GM21717 (cell line): ENCODE data around the gene LYSMD2.

Experiments used
- ATAC-seq: cut with Tn5 transposase; IDR thresholded peaks from one replicate; pipeline ENCODE4 v1.9.1; 2021; ENCODE audit warnings: mild to moderate bottlenecking, moderate library complexity; ENCODE audit not compliant: unreplicated experiment

Gene LYSMD2

DNA sequence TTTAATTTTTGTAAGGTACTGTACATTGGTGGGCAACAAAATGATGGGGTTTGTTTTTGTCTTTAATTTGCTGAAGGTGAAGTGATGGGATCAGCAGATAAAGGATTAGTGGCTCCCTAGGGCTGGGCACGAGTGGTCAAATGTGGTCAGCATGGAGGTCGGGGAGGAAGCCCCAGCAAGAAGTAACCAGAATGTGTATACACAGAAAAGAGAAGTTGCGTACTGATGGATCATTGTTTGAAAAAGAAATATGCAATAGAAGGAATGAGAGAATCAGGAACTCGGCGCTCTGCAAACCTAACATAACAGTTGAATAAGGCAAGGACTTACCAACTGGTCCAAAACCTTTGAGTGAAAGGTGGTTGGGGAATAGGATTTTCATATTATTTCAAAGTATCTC, 15.4 kb upstream of the LYSMD2 start:
- no peak for ATAC-seq

DNA sequence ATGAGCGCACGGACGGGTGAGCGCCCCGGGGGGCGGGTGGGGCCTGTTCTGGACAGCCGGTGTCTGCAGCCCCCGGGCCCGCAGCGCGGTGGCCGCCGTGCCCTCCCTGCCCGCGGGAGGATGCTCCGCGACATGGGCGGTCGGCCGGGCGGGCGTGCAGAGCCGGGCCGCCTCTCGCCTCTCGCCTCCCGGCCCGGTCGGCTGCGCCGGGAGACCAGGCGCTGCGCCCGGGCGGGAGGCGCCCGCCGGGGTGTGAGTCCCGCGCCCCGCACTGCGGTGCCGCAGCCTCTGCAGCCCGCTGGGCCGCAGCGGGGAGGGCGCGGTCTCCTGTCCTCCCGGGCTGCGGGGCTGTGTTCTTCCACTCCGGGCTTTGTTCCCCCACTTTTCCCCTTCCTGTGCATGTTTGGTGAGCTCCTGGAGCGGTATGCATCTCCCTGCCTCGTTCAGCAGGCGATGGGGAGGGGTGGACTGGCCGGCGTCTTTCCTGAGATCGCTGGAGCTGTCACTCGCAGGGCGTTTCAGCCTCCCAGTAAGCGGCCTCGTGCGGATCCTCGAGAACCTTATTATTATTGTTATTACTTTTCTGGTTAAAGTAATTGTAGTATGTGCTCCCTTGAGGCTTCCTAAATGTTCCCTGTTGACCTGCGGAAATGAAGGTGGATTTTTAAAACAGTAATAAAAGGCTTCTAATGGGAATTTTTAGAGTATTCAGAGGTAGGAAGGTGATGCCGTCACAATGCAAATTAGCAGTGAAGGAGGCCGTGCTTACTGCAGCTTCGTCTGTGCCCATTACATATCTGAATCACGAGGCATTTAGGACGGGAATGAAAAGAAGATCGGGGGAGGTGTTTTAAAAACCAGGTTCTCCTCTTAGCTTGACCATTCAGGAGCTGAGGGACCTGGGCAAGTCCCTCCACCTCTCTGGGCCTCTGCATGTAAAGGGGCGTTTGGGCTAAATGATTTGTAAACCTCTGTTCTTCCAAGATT, 14.5 kb upstream of the LYSMD2 start:
- ATAC-seq = peak; percentile 40

DNA sequence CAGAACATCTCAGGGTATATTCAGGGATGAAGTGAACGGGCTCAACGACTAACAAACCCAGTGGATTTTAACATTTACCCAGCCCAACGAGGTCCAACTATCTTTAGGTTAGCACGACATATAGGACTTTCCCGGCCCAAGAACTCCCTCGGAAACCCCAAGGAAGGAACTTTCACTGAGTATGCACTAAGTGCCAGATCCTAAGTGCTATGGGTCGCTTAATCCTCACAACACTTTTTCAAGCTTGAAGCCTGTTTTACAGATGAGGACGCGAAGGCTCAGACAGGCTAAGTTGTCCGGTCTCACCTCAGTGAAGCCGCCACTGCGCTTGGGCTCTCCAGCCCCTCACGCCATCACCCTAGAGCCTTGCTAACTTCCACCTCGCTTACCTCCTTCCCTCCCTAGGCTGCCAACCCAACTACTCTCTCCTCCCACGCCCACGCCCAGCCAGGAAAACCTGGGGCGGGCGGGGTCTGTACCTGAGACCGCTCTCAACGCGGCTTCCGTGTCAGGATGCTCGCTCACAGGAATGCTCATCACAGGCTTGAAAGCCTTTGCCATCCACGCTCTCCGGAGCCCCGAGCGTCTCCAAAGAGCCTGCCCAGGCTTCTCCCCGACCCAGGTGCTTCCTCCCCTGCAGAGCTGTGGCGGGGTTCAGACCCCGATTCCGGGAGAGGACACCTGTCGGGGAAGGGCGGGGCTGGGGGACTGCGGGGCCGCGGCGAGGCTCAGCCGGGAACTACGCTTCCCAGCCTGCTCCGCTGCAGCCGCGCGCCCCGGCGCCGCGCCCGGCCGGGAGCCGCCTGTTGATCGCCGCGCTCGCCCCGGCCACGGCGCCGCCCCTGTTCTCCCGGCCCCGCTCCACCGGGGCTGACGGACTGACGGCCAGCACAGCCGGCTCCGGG, 13.6 kb upstream of the LYSMD2 start, which contains the start of gene TMOD2:
TSS of gene TMOD2 (plus strand) at position 806 of the 905 bp plus-strand sequence. CDS start 14,845 bp downstream, outside the sequence.
- peak; percentile 65 for ATAC-seq

- no peak for ATAC-seq
These were observed 12.7 kb upstream of the LYSMD2 start for GRCh38 chr15:51750186-51750585.

DNA sequence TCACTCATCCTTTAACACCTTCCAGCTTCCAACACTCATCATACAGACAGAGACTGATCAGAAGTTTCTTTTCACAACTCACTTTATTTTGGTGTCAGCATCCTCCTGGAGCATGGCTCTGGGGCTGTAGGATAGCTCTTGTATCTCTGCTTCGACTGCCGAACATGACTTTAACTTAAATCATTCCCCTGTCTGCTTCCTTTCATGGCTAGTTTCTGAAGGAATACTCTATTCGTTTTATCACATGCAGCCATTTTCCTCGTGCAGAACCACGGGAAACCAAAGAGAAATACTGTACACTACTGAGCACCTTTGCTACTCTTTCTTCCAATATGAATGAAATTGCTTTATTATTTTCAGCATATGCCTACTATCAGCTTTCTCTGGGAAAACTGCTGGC, 11.9 kb upstream of the LYSMD2 start:
- ATAC-seq = no peak

GRCh38 chr15:51739061-51739712, 1.7 kb upstream of the LYSMD2 start:
- no peak for ATAC-seq

DNA sequence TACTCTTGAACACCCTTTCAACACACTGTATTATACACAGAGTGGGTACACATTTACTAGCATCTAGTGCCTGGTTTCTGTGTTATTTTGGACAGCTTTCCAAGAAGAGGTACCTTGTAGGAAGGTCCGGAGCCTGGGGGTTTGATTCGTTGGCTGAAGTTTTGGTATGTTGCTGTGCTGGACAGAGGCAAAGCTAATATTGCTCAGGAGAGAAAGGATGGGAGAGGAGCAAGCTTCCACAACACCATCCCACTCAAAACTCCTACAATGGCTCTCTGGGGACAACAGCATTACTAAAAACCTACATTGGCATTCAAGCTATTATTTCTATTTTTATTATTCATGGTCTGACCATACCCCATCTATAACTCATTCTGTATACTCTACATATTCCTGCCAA, 1.1 kb upstream of the LYSMD2 start:
- no peak for ATAC-seq

GRCh38 chr15:51736751-51737521, 519 bp downstream of the LYSMD2 start:
- peak; percentile 29 for ATAC-seq

GRCh38 chr15:51736069-51736468, 1.4 kb downstream of the LYSMD2 start:
- no peak for ATAC-seq

DNA sequence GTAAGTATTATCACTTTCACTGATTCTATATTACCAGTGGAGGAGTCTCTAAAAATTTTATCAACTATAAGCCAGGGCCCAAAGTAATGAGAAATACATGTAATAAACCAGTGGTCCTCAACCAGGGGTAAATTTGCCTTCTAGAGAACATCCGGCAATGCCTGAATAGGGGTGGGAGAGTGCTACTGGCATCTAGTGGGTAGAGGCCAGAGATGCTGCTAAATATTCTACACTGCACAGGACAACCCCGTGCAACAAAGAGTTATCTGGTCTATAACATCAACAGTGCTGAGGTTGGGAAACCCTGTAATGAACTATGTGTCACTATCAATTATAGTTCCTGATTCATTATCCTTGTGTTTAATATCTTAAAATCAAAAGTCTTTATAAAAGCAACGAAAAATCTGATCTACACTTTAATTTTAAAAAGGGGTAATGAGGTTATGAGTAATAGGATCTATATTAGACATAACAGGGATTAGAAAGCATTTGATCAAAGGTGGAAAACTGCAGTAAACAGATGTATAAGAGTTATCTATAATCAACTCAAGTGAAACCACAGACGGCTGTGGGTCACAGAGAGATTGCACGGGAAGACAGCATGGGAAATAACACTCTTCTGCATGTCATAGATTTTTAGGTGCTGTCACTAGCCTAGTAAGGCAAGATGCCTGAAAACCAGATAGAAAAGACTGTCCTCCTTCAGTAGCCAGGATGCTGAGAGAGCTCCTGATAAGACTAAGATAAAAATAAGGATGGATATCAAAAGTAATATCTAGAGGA, 2.0 kb downstream of the LYSMD2 start:
- ATAC-seq = no peak

GRCh38 chr15:51732646-51733045, 4.8 kb downstream of the LYSMD2 start:
- ATAC-seq = no peak

GRCh38 chr15:51731549-51732267, 5.7 kb downstream of the LYSMD2 start:
- peak; percentile 65 for ATAC-seq

GRCh38 chr15:51727141-51727897, 10.1 kb downstream of the LYSMD2 start:
- no peak for ATAC-seq

DNA sequence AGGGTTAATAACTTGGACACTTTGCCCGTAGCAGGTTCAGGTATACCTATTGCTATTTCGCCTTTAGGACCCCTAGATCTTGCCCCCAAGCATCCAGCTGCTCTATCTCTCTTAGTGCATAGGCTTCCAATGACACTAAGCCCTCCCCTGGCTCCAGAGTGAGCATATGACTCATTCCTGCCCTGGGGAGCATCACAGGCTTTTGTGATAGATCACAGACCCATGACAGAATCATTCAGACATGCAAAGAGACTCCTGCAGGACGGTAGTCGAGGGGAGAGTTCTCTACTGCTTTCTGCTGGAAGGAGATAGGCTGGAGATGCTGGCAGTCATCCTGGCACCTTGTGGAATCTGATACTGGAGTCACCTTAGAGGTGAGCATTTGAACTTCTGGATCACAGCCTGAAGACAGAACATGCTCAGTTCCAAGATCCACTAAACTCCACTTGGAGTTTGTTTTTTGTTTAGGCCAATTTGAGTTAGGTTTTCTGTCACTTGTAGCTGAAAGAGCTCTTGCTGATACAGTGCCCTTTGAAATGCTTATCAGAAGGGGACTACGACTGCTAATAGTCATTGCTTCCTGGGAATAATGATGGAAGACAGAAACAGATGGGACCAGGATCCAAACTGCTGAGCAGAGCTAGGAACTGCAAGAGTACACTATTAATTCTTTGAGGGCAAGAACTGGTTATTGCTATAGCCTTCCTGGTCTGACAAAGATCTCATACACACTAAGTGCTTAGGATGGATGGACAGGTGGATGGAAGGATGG, 11.0 kb downstream of the LYSMD2 start:
- no peak for ATAC-seq

GRCh38 chr15:51724673-51725072, 12.8 kb downstream of the LYSMD2 start:
- no peak for ATAC-seq

DNA sequence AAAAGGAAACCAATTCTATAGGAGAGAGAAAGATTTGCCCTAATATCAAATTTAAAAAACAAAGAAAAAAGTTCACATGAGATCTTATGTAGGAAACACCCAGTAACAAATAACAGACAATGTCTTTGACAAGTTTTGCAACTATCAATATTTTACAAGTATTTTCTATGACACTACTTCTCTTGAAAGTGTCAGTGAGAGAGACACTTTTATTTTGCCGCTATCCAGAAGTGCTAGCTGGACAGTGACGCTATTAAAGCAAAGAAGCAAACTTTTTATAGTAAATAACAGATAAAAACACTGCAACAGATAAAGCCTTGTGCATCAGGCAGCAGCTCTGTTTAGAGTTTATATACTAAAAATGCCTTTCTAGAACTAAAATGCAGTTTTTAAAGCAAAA, 13.3 kb downstream of the LYSMD2 start:
- ATAC-seq = no peak
